HG02938 (cell line): Measurements from ENCODE around the gene MAPK1.
"Not testable (repeated sequence)": the region's sequence is repeated elsewhere in the genome, so short reads cannot be mapped to it uniquely, and the experiment has no call there.

ENCODE experiments used
- ATAC-seq: cut with Tn5 transposase; IDR thresholded peaks from one replicate; pipeline ENCODE4 v1.9.1; 2021; ENCODE audit warnings: mild to moderate bottlenecking, moderate library complexity; ENCODE audit not compliant: unreplicated experiment

Gene MAPK1

DNA sequence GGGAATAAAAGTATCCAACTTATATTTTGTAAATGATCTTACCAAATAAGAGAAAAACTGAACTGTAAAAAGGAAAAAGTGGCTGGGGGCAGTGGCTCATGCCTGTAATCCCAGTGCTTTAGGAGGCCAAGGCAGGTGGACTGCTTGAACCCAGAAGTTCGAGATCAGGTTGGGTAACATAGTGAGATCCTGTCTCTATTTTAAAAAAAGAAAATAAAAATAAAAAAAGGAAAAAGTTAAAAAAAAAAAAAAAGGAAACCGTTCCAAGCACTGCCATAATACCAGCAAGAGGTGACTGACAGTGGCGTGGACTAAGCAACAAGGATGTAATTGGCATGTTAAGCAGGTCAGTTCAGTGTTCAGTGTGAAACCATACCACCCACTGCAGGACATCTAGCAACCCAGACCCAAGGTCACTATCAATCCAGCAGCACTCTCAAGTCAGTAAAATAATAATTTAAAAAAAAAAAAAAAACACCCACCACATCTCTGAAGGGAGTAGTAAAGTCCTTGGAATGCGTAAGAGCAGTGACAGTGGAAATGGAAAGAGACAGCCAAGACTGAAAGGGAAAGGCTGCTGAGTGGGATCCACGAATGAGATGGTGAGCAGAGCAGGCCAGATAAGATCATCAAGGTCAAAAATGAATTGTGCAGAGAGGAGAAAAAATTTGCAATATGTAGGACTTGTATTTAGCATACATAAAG, 43.6 kb downstream of the MAPK1 start:
- no peak for ATAC-seq

DNA sequence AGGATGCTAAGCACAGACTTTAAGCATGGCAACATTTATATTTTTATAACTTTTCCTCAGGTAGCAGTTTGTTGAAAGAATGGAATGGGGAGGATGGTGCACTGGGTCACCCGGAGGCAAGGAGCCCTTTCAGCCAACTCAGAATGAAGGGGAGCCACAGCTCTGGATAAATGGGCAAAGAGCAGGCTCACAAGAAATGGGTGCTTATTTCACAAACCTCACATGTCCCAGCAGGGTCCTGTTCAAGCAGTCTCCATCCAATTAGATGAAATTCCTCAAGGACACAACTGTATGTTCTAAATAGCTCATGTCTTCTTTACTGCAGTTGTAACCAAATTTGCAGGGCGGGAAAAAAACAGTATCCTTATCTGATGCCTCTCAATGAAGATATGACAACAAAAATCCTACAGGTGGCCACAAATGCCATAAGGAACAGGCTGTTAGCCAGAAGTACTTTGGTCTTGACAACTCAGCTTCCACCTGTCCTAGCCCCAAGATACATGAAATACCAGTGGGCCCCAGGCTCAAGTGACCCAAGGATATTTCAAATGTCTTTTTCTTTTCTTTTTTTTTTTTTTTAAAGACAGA, 48.2 kb downstream of the MAPK1 start:
- no peak for ATAC-seq

DNA sequence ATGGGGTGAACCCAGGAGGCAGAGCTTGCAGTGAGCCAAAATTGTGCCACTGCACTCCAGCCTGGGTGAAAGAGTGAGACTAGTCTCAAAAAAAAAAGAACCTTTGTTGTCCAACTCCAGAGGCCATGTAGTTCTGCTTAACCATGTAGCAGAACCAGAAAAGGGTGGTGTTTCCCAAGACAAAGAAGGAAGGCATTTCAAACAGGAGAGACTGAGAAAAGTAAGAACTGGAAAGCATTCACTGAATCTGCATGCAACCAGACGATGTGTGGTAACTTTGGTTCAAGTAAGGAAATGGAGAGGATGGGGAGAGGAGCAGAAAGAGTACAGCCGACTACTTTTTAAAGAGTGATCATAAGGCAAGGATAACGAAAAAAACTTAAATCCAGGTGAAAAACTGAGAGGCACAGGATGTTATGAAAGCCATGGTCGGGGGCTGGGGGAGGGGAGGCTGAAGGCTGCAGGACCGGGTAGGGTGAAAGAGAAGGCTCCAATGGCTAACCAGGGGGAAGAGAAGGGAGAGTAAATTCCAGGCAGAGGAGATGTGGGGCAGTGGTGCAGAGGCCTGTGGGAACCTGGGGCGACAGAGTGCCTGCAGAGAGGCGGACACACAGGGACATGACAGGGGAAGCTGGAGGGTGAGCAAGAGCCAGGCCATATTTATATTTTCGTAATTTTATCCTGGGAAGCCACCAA, 48.8 kb downstream of the MAPK1 start:
- ATAC-seq, result no peak

DNA sequence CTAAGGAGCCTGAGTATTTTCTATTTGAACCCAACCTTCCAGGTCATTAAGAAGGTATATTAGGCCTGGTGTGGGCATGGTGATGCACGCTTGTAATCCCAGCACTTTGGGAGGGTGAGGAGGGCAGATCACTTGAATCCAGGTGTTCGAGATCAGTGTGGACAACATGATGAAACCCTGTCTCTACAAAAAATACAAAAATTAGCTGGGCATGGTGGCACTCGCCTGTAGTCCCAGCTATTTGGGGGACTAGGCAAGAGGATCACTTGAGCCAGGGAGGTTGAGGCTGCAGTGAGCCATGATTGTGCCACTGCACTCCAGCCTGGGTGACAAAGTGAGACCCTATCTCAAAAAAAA, 50.0 kb downstream of the MAPK1 start:
- not testable (repeated sequence) for ATAC-seq

DNA sequence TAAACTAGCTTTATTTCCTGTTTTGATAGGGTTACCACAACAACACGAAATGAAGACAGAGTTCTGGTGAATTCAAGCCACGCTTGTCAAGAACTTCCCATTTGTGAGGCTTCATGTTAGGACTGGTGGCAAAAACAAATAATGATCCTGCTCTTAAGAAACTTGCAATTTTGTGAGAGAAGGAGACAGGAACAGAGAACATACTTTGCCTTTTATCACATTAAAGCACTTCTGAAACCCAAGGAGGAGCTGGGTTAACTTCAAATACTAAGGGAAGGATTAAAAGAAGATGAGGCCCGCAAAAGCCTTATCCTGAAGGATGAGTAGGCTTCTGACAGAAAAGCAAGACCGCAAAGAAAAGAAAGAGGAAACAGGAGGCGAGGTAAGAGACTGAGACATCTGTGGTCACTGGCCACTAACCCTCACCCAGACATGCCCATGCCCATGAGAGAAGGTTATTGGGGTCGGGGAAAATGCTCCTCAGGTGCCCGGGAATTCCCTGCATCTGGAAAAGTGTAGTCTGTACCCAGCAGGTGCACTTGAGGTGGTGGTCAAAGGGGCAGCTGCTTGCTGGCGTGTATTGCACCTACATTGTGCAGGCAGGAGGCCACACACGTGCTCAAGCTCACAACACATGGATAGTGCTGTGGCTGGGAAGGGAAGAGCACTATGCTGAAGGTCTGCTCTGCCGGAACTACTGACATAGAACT, 50.5 kb downstream of the MAPK1 start:
- ATAC-seq, result no peak

DNA sequence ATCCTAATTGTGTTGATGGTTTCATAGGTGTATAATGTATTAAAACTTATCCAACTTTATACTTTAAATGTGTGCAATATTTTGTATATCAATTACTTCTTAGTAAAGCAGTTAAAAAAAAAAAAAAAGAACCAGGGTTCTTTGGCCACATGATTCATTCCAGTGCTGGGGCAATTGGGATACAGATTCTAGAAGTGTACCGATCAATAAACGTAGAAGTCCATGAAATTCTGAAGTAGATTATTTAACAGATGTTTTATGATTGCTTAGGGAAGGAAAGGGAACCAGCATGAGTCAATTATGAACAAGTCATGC, 51.0 kb downstream of the MAPK1 start:
- ATAC-seq, result no peak

DNA sequence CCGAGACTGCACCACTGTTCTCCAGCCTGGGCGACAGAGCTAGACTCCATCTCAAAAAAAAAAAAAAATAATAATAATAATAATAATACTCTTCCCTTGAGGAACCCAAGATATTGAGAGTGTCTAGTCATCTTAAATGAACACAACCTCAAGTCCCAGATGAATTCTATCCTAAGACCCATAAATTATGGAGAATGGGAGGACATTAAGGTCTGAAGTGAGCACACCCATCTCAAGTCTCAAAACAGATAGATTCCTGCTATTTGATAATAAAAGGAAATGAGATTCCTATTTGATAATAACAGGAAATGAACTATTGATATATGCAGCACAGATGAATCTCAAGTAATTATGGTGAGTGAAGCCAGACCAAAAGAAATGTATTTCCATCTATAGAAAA, 51.5 kb downstream of the MAPK1 start:
- no peak for ATAC-seq

DNA sequence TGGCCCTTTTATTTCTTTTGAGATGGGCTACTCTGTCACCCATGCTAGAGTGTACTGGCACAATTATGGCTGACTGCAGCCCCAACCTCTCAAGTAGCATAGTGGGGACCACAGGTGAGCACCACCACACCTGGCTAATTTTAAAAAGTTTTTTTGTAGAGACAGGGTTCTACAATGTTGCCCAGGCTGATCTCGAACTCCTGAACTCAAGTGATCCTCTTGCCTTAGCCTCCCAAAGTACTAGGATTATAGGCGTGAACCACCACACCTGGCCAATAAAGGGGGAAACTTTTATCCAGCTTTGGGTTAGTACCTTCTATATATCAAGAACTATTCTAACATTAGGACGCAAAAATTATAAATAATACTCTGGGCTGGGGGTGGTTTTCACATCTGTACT, 52.1 kb downstream of the MAPK1 start:
- ATAC-seq, result no peak

DNA sequence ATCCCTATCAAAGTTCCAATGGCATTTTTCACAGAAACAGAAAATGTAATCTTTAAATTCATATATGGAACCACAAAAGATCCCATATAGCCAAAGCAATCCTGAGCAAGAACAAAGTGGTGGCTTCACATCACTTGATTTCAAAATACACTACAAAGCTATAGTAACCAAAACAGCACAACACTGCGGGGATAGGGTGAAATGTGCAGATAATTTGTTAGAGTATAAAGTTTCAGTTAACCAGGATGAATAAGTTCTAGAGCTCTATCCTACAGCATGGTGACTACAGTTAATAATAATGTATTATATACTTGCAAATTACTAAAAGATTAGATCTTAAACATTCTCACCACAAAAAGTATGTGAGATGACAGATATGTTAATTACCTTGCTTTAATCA, 55.5 kb downstream of the MAPK1 start:
- ATAC-seq, result no peak

DNA sequence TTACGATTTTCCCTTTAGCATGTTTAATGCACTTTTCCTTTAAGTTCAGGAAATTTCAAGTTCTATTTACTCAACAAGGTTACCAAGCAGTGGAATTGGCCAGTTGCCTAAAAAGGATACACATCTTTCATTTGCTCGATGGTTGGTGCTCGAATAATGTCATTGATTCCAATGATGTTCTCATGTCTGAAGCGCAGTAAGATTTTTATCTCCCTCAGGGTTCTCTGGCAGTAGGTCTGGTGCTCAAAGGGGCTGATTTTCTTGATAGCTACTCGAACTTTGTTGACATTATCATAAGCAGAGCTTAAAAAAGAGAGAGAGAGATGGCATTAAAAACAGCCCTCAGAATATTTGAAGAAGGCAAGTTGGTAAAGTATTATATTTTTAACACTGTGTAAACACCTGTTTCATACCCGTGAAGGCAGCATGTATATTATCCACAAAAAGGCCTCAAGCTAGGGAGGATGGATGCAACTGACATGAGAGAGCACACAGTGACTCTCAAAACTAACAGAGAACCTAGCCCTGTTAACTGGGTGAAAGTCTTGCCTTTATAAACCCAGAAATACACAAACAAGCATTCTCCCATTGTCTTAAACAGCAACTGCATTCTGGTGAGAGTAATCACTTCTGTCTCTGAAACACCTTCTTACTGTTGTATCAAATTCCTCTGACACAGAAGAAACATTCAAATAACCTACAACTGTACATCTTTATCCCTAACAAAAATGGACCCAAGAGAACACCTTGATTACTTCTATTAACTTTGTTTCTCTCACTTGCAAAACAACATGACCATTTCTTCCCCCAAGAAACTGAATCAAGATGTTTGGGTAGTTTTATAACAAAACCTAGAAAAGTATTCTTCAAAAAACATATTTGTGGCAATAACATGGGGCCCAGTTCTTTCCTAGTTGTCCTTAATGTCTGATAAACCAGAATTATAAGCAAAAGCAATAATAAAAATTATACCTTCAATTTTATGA, 59.6 kb downstream of the MAPK1 start:
- no peak for ATAC-seq

DNA sequence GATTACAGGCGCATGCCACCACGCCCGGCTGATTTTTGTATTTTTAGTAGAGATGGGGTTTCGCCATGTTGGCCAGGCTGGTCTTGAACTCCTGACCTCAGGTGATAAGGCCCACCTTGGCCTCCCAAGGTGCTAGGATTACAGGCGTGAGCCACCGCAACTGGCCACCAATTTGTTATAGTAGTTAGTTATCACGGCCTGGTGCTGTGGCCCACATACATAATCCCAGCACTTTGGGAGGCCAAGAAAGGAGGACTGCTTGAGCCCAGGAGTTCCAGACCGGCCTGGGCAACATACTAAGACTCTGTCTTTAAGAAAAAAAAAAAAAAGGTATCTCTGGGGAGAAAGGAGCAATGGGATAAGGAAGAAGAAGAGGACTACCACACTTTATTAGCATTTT, 62.1 kb downstream of the MAPK1 start:
- not testable (repeated sequence) for ATAC-seq

DNA sequence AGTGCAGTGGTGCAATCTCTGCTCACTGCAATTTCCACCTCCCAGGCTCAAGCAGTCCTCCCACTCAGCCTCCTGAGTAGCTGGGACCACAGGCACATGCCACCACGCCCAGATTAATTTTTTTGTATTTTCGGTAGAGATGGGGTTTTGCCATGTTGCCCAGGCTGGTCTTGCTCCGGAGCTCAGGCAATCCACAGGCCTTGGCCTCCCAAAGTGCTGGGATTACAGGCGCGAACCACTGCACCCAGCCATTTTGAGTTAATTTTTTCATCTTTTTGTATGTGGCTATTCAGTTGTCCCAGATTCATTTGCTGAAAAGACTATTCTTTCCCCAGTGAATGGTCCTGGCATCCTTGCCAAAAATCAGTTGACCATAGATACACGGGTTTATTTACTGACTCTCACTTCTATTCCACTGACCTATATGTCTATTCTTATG, 63.6 kb downstream of the MAPK1 start:
- no peak for ATAC-seq

DNA sequence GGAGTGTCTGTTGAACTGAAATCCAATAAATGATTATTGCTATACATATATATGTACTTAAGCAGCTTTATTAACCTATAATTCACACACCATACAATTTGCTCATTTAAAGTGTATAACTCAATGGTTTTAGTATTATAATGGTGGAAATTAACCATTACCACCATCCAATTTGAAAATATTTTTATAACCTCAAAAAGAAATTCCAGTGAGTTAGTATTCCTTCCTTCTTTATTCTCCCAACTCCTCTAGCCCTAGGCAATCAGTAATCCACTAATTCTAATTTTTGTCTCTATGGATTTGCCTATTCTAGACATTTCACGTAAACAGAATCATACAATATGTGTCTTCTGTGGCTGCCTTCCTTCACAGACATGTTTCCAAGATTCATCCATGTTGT, 64.8 kb downstream of the MAPK1 start:
- ATAC-seq, result no peak

DNA sequence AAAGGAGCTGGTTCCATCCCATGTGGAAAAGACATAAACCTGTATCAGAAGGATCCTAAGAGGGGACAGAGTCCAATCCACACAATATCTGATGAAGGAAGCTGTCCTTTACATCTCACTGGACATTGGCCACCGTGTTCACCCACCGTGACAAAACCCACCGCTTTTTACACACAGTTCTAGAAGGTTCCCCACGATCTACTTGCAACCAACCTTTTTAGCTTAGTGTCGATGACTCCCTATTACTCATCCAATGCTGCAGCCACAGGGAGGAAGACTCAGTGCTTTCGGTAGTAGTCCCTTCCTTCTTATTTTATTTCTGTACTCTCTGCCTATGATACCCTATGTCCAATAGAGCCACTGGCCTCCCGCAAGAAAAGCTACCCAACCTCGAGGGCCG, 65.4 kb downstream of the MAPK1 start:
- ATAC-seq, result no peak

DNA sequence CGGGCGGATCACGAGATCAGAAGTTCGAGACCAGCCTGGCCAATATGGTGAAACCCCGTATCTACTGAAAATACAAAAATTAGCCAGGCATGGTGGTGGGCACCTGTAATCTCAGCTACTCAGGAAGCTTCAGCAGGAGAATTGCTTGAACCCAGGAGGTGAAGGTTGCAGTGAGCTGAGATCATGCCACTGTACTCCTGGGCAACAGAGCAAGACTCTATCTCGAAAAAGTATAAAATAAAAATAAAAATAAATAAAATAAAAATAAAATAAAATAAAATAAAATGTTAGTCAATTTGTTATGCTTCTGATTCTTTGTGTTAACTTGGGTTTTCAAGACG, 66.2 kb downstream of the MAPK1 start:
- ATAC-seq, result not testable (repeated sequence)

DNA sequence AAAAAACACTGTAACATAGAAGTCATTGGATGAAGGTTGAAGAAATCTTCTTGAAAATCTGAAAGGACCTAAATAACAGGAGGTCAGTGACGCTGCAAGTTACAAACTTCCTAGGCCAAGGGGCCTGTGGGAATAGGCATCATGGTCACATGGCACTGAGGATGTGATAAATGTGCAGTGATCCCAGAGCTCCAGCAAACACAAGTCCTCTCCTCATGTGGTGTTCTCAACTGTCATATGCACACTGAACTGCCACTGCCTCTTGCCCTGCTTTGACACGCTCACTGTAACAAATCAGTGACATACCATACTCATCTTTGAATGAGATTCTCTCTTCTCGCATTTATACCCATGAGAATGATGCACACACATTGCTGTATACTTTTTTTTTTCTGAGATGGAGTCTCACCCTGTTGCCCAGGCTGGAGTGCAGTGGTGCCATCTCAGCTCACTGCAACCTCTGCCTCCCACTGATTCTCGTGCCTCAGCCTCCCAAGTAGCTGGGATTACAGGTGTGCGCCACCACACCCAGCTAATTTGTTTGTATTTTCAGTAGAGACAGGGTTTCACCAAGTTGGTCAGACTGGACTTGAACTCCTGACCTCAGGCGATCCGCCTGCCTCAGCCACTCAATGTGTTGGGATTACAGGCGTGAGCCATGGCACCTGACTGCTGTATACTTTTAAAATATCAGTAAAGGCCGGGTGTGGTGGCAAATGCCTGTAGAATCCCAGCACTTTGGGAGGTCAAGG, 66.7 kb downstream of the MAPK1 start:
- ATAC-seq, result no peak

DNA sequence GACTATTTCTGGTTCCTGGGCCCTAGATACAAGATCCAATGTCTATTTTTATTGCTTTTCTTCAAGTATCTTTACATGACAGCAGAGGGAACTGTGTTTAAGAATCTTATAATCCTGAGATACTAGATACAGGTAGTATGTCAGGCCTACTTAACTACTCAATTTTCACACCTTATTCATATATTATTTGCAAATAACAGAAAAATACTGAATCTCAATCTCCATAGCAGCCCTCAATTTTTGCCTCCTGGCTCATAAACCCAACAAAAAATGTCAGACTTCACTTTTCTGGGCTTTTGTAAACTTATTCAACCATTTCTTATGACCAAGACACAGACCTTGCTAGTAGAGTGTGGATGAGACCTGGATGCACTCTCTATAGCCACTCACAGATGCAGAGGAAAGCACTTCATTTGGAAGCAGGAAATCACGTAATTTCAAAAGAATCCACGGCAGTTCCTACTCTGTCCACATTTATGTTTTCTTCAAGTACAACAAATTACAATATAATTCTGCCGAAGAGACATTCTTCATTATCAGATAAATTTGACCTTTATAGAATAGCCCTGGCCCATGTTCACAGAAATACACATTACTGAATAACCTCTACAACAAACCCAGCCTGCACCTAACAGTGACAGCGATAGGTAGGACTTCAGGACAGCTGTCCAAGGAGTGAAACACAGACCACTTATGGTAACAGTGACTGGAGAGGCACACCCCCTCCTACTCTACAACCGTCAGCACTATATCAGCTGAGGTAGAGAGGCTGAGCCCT, 69.8 kb downstream of the MAPK1 start:
- ATAC-seq, result no peak

DNA sequence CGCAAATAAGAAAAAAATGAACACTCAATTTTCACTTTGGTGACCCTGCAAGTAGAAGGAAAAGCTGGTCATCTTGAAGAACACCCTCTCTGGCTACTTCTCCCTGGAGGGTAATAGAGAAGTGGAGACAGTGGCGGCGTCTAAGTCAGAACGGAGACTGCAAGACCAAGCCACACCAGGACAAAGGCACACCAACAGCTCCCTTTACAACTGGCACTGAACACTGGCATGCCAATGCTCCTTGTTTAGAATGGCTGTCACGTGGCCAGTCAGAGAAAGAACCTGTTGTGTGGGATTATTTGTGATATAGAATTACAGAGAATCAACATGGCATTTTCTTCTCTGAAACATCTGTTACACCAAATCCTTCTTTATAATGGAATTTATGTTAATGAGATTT, 70.6 kb downstream of the MAPK1 start:
- ATAC-seq, result no peak

DNA sequence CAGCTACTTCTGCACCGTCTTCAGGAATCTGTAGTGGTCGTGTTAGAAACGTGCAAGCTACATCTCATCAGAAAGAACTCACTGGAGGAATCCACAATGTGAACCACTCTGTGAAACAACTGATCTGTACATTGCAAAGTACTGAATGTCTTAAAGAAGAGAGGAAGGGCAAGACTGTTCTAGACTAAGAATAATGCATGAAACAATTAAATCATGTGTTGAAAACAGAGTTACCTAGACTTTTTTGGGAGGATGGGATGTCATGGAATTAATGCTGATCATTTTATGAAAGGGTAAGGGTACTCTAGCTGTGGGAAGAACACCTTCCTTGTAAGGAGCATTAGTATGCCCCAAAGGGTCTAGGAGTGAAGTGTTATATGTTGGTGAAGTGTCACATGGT, 71.2 kb downstream of the MAPK1 start:
- no peak for ATAC-seq
